Measurements from ENCODE around the gene KIFC1. TPM values are rescaled to one million over a fixed set of nuclear protein-coding genes. Genes with fewer than 3 reads are reported as not detected.
"Not testable (repeated sequence)": the region's sequence is repeated elsewhere in the genome, so short reads cannot be mapped to it uniquely, and the experiment has no call there.

The KIFC1 gene
- total RNA-seq, 1 experiment from 2014 or later = 65.3 TPM

GRCh38 chr6:33356295-33356694 is 35.3 kb upstream of the KIFC1 start:
- Mint-ChIP-seq H3K27ac (ENCODE audit: unreplicated experiment) (no peak overlapping the region), H3K27me3 (ENCODE audit: insufficient read depth, unreplicated experiment) (no peaks in the 10 kb centered on the region), H3K36me3 (ENCODE audit: insufficient read depth, unreplicated experiment) (no peaks in the 10 kb centered on the region), H3K9me3 (ENCODE audit: unreplicated experiment) (no peaks in the 10 kb centered on the region), H3K4me1 (ENCODE audit: low read depth, unreplicated experiment) (peaks cover 23% of the 10 kb centered on the region), H3K4me3 (ENCODE audit: unreplicated experiment) (no peak overlapping the region)
- ChIA-PET CTCF (no interaction called here), POLR2A (no interaction called here)
- no peaks in the 10 kb centered on the region for H3K36me3 ChIP-seq (ENCODE audit: control insufficient read depth, insufficient read depth, low read length)
- no peak for DNase-seq
- no peaks in the 10 kb centered on the region for H3K9me3 ChIP-seq
- H3K4me3 ChIP-seq (ENCODE audit: low read depth, low read length) = no peak overlapping the region
- no peaks in the 10 kb centered on the region for H3K27me3 ChIP-seq (replicated peaks; ENCODE audit: control insufficient read depth, insufficient read depth, low read length)
- H3K4me1 ChIP-seq = peaks cover 22% of the 10 kb centered on the region
- intact Hi-C loops (cut with micrococcal nuclease; ENCODE audit: unreplicated experiment) = no loop called here
- TF ChIP-seq CTCF (IDR thresholded peaks at IDR 0.05; ENCODE audit: insufficient read depth in 1 of 2, low read depth in 1 of 2, low read length in 1 of 2, severe bottlenecking in 1 of 2, unreplicated experiment in 1 of 2) = no peak
- BruUV-seq (replicated peaks) = no TSS peak

GRCh38 chr6:33357160-33357871 is 34.3 kb upstream of the KIFC1 start:
- H3K9me3 ChIP-seq; H3K4me3 Mint-ChIP-seq (ENCODE audit: unreplicated experiment); H3K36me3 Mint-ChIP-seq (ENCODE audit: insufficient read depth, unreplicated experiment); CTCF ChIA-PET; H3K36me3 ChIP-seq (ENCODE audit: control insufficient read depth, insufficient read depth, low read length); H3K9me3 Mint-ChIP-seq (ENCODE audit: unreplicated experiment); H3K27me3 Mint-ChIP-seq (ENCODE audit: insufficient read depth, unreplicated experiment); intact Hi-C loops (cut with micrococcal nuclease; ENCODE audit: unreplicated experiment); H3K4me3 ChIP-seq (ENCODE audit: low read depth, low read length); BruUV-seq (replicated peaks); H3K27me3 ChIP-seq (replicated peaks; ENCODE audit: control insufficient read depth, insufficient read depth, low read length); POLR2A ChIA-PET: not testable (repeated sequence)
- Mint-ChIP-seq H3K4me1 (ENCODE audit: low read depth, unreplicated experiment) (peaks cover 23% of the 10 kb centered on the region), H3K27ac (ENCODE audit: unreplicated experiment) (peak overlapping the region; percentile 39)
- peaks cover 31% of the 10 kb centered on the region for H3K4me1 ChIP-seq
- DNase-seq = peak; percentile 61 to 82

- CTCF ChIA-PET = no interaction called here
These were observed 32.3 kb upstream of the KIFC1 start for GRCh38 chr6:33359331-33359730.

GRCh38 chr6:33363486-33363885 is 28.1 kb upstream of the KIFC1 start:
- H3K4me1 Mint-ChIP-seq (ENCODE audit: low read depth, unreplicated experiment) = peaks cover 17% of the 10 kb centered on the region
- DNase-seq; H3K27me3 ChIP-seq (replicated peaks; ENCODE audit: control insufficient read depth, insufficient read depth, low read length); H3K27ac Mint-ChIP-seq (ENCODE audit: unreplicated experiment); H3K4me3 ChIP-seq (ENCODE audit: low read depth, low read length); H3K36me3 Mint-ChIP-seq (ENCODE audit: insufficient read depth, unreplicated experiment); H3K9me3 ChIP-seq; H3K4me3 Mint-ChIP-seq (ENCODE audit: unreplicated experiment); CTCF ChIA-PET; H3K36me3 ChIP-seq (ENCODE audit: control insufficient read depth, insufficient read depth, low read length); H3K9me3 Mint-ChIP-seq (ENCODE audit: unreplicated experiment); POLR2A ChIA-PET; intact Hi-C loops (cut with micrococcal nuclease; ENCODE audit: unreplicated experiment); BruUV-seq (replicated peaks); H3K27me3 Mint-ChIP-seq (ENCODE audit: insufficient read depth, unreplicated experiment): not testable (repeated sequence)
- peaks cover 15% of the 10 kb centered on the region for H3K4me1 ChIP-seq

More at GRCh38 chr6:33359331-33359730, 32.3 kb upstream of the KIFC1 start:
- Histone ChIP-seq H3K36me3 (ENCODE audit: control insufficient read depth, insufficient read depth, low read length) (no peaks in the 10 kb centered on the region), H3K4me3 (ENCODE audit: low read depth, low read length) (no peak overlapping the region), H3K27me3 (replicated peaks; ENCODE audit: control insufficient read depth, insufficient read depth, low read length) (no peaks in the 10 kb centered on the region), H3K9me3 (no peaks in the 10 kb centered on the region), H3K4me1 (peaks cover 32% of the 10 kb centered on the region)
- Mint-ChIP-seq H3K9me3 (ENCODE audit: unreplicated experiment) (no peaks in the 10 kb centered on the region), H3K27me3 (ENCODE audit: insufficient read depth, unreplicated experiment) (no peaks in the 10 kb centered on the region), H3K4me3 (ENCODE audit: unreplicated experiment) (no peak overlapping the region), H3K4me1 (ENCODE audit: low read depth, unreplicated experiment) (peaks cover 30% of the 10 kb centered on the region), H3K27ac (ENCODE audit: unreplicated experiment) (no peak overlapping the region), H3K36me3 (ENCODE audit: insufficient read depth, unreplicated experiment) (no peaks in the 10 kb centered on the region)
- no peak for TF ChIP-seq CTCF (IDR thresholded peaks at IDR 0.05; ENCODE audit: insufficient read depth in 1 of 2, low read depth in 1 of 2, low read length in 1 of 2, severe bottlenecking in 1 of 2, unreplicated experiment in 1 of 2)
- intact Hi-C loops (cut with micrococcal nuclease; ENCODE audit: unreplicated experiment) = no loop called here
- no TSS peak for BruUV-seq (replicated peaks)
- no peak for DNase-seq
- POLR2A ChIA-PET = no interaction called here

- peaks cover 15% of the 10 kb centered on the region for H3K4me1 ChIP-seq
- ChIA-PET POLR2A (interaction anchor here (0.6 to 0.7 kb wide), 2 partner anchors 41 to 45 kb away, joined by 3 read pairs; no protein-coding TSS in a partner anchor), CTCF (interaction anchor here (0.6 kb wide), 2 partner anchors 21 to 40 kb away, joined by 3 read pairs; no protein-coding TSS in a partner anchor)
- intact Hi-C loops (cut with micrococcal nuclease; ENCODE audit: unreplicated experiment); DNase-seq; BruUV-seq (replicated peaks); H3K36me3 Mint-ChIP-seq (ENCODE audit: insufficient read depth, unreplicated experiment); H3K4me3 Mint-ChIP-seq (ENCODE audit: unreplicated experiment); H3K9me3 Mint-ChIP-seq (ENCODE audit: unreplicated experiment); H3K27ac Mint-ChIP-seq (ENCODE audit: unreplicated experiment); H3K27me3 ChIP-seq (replicated peaks; ENCODE audit: control insufficient read depth, insufficient read depth, low read length); H3K36me3 ChIP-seq (ENCODE audit: control insufficient read depth, insufficient read depth, low read length); H3K27me3 Mint-ChIP-seq (ENCODE audit: insufficient read depth, unreplicated experiment); H3K4me3 ChIP-seq (ENCODE audit: low read depth, low read length); H3K9me3 ChIP-seq: not testable (repeated sequence)
- peaks cover 11% of the 10 kb centered on the region for H3K4me1 Mint-ChIP-seq (ENCODE audit: low read depth, unreplicated experiment)
These were observed 27.0 kb upstream of the KIFC1 start for GRCh38 chr6:33364475-33365205.
